ENCODE results near the gene TMEM231.

The TMEM231 gene

DNA sequence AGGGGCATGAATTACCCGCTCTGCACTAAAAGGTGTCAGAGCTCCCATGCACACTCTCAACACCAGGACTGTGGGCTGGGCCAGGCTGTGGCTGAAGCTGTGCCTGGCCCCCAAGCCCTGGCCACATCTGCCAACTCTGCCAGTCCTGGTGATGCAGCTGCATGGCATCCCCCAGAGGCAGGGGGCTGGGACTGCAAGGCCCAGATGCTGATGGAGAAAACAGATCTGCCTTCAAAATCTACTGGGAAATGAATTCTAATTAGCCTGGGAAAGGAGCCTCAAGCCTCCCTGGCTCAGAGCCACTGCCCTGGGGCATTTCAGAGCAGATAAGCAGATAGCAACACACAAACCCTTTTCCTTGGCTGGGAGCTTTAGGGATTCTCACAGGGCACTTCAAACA is 64.2 kb downstream of the TMEM231 start:
- no peak overlapping the region for H3K27ac ChIP-seq
- H3K36me3 ChIP-seq = no peaks in the 10 kb centered on the region
- no peak for DNase-seq
- H3K9me3 ChIP-seq (ENCODE audit: severe bottlenecking) = no peaks in the 10 kb centered on the region
- H3K27me3 ChIP-seq (ENCODE audit: insufficient read depth, low read depth, severe bottlenecking) = no peaks in the 10 kb centered on the region
- no peak overlapping the region for H3K4me3 ChIP-seq (ENCODE audit: low read depth, low read length)
- 0 out of 2 replicates have a peak, but pooled peaks have one; percentile 26 for TF ChIP-seq CTCF (IDR thresholded peaks at IDR 0.05; ENCODE audit: low read depth, low read length)

GRCh38 chr16:75488322-75488721 is 67.7 kb downstream of the TMEM231 start:
- Histone ChIP-seq H3K27ac (no peak overlapping the region), H3K27me3 (ENCODE audit: insufficient read depth, low read depth, severe bottlenecking) (no peaks in the 10 kb centered on the region), H3K9me3 (ENCODE audit: severe bottlenecking) (no peaks in the 10 kb centered on the region), H3K4me3 (ENCODE audit: low read depth, low read length) (no peak overlapping the region), H3K36me3 (no peaks in the 10 kb centered on the region)
- TF ChIP-seq CTCF (IDR thresholded peaks at IDR 0.05; ENCODE audit: low read depth, low read length) = no peak
- no peak for DNase-seq
